Measurements from ENCODE around the gene B4GALNT4.
"Not testable (repeated sequence)": the region's sequence is repeated elsewhere in the genome, so short reads cannot be mapped to it uniquely, and the experiment has no call there.

DNA sequence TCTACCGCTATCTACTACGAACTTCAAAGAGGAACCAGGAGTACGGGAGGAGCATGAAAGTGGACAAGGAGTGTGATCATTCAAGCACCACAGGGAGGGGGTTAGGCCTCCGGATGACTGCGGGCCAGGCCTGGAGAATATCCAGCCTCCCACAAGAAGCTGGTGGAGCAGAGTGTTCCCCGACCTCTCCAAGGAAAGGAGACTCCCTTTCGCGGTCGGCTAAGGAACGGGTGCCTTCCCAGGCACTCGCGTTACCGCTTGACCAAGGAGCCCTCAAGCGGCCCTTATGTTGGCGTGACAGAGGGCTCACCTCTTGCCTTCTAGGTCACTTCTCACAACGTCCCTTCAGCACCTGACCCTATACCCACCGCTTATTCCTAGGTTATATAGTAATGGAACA is 20.1 kb downstream of the B4GALNT4 start:
- TF ChIP-seq, protein P1, sequence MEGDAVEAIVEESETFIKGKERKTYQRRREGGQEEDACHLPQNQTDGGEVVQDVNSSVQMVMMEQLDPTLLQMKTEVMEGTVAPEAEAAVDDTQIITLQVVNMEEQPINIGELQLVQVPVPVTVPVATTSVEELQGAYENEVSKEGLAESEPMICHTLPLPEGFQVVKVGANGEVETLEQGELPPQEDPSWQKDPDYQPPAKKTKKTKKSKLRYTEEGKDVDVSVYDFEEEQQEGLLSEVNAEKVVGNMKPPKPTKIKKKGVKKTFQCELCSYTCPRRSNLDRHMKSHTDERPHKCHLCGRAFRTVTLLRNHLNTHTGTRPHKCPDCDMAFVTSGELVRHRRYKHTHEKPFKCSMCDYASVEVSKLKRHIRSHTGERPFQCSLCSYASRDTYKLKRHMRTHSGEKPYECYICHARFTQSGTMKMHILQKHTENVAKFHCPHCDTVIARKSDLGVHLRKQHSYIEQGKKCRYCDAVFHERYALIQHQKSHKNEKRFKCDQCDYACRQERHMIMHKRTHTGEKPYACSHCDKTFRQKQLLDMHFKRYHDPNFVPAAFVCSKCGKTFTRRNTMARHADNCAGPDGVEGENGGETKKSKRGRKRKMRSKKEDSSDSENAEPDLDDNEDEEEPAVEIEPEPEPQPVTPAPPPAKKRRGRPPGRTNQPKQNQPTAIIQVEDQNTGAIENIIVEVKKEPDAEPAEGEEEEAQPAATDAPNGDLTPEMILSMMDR (IDR thresholded peaks at IDR 0.05) = not testable (repeated sequence)
- TF ChIP-seq ZFX (IDR thresholded peaks at IDR 0.05; ENCODE audit: borderline replicate concordance) = not testable (repeated sequence)
